Measurements from ENCODE around the gene TMPRSS11F.
"Not testable (repeated sequence)": the region's sequence is repeated elsewhere in the genome, so short reads cannot be mapped to it uniquely, and the experiment has no call there.

Gene TMPRSS11F

GRCh38 chr4:68129793-68130192 is at the start of gene TMPRSS11F:
Gene TMPRSS11F (minus strand): TSS chr4:68129869. CDS start chr4:68129820, 49 bp downstream.
- in situ Hi-C loops (cut with MboI; ENCODE audit: low sequenced_read_pairs) = no loop called here

- in situ Hi-C loops (cut with MboI; ENCODE audit: low sequenced_read_pairs) = no loop called here
Measured at GRCh38 chr4:68176904-68177303, 47.2 kb upstream of the TMPRSS11F start.

- in situ Hi-C loops (cut with MboI; ENCODE audit: low sequenced_read_pairs) = no loop called here
Measured at GRCh38 chr4:68176500-68176899, 46.8 kb upstream of the TMPRSS11F start.

- in situ Hi-C loops (cut with MboI; ENCODE audit: low sequenced_read_pairs) = no loop called here
Measured at GRCh38 chr4:68175562-68176155, 46.0 kb upstream of the TMPRSS11F start.

GRCh38 chr4:68174389-68174788 is 44.7 kb upstream of the TMPRSS11F start:
- in situ Hi-C loops (cut with MboI; ENCODE audit: low sequenced_read_pairs) = not testable (repeated sequence)

- in situ Hi-C loops (cut with MboI; ENCODE audit: low sequenced_read_pairs) = not testable (repeated sequence)
Measured at GRCh38 chr4:68172147-68172546, 42.5 kb upstream of the TMPRSS11F start.

- in situ Hi-C loops (cut with MboI; ENCODE audit: low sequenced_read_pairs) = no loop called here
Measured at GRCh38 chr4:68167706-68168105, 38.0 kb upstream of the TMPRSS11F start.

- in situ Hi-C loops (cut with MboI; ENCODE audit: low sequenced_read_pairs) = no loop called here
Measured at GRCh38 chr4:68167166-68167565, 37.5 kb upstream of the TMPRSS11F start.

- in situ Hi-C loops (cut with MboI; ENCODE audit: low sequenced_read_pairs) = no loop called here
Measured at GRCh38 chr4:68163754-68164153, 34.1 kb upstream of the TMPRSS11F start.

- in situ Hi-C loops (cut with MboI; ENCODE audit: low sequenced_read_pairs) = no loop called here
Measured at GRCh38 chr4:68162196-68162595, 32.5 kb upstream of the TMPRSS11F start.

- in situ Hi-C loops (cut with MboI; ENCODE audit: low sequenced_read_pairs) = no loop called here
Measured at GRCh38 chr4:68152411-68152810, 22.7 kb upstream of the TMPRSS11F start.

GRCh38 chr4:68148800-68149685 is 19.4 kb upstream of the TMPRSS11F start:
- in situ Hi-C loops (cut with MboI; ENCODE audit: low sequenced_read_pairs) = no loop called here

GRCh38 chr4:68147079-68147478 is 17.4 kb upstream of the TMPRSS11F start:
- in situ Hi-C loops (cut with MboI; ENCODE audit: low sequenced_read_pairs) = no loop called here

GRCh38 chr4:68145261-68145660 is 15.6 kb upstream of the TMPRSS11F start:
- in situ Hi-C loops (cut with MboI; ENCODE audit: low sequenced_read_pairs) = no loop called here

- in situ Hi-C loops (cut with MboI; ENCODE audit: low sequenced_read_pairs) = no loop called here
Measured at GRCh38 chr4:68141852-68142251, 12.2 kb upstream of the TMPRSS11F start.

GRCh38 chr4:68132342-68132741 is 2.7 kb upstream of the TMPRSS11F start:
- in situ Hi-C loops (cut with MboI; ENCODE audit: low sequenced_read_pairs) = no loop called here

GRCh38 chr4:68124262-68124661 is 5.4 kb downstream of the TMPRSS11F start:
- in situ Hi-C loops (cut with MboI; ENCODE audit: low sequenced_read_pairs) = no loop called here

GRCh38 chr4:68123525-68123924 is 6.1 kb downstream of the TMPRSS11F start:
- in situ Hi-C loops (cut with MboI; ENCODE audit: low sequenced_read_pairs) = no loop called here

- in situ Hi-C loops (cut with MboI; ENCODE audit: low sequenced_read_pairs) = no loop called here
Measured at GRCh38 chr4:68119921-68120320, 9.7 kb downstream of the TMPRSS11F start.

GRCh38 chr4:68110441-68110840 is 19.2 kb downstream of the TMPRSS11F start:
- in situ Hi-C loops (cut with MboI; ENCODE audit: low sequenced_read_pairs) = no loop called here

- in situ Hi-C loops (cut with MboI; ENCODE audit: low sequenced_read_pairs) = no loop called here
Measured at GRCh38 chr4:68109868-68110267, 19.8 kb downstream of the TMPRSS11F start.

GRCh38 chr4:68082758-68083157 is 46.9 kb downstream of the TMPRSS11F start:
- in situ Hi-C loops (cut with MboI; ENCODE audit: low sequenced_read_pairs) = no loop called here
